K562 (cell line): ENCODE data around the gene MAN2B1. TPM values are rescaled to one million over a fixed set of nuclear protein-coding genes. Genes with fewer than 3 reads are reported as not detected.

ENCODE experiments used
- BMI1 ChIP-seq: fragments of 150-350 bp; IDR thresholded peaks from 2 replicates; pipeline ENCODE4 v1.6.1; 2014; ENCODE audit warnings: low read length
- CBFB ChIP-seq: sonication (generic); formaldehyde crosslinking; IDR thresholded peaks from 2 replicates; pipeline ENCODE4 v1.4.0; 2020; ENCODE audit warnings: mild to moderate bottlenecking, missing genetic modification reagents
- HDAC8 ChIP-seq: fragments of 450-650 bp; IDR thresholded peaks from 2 replicates; pipeline ENCODE4 v1.6.1; 2016; ENCODE audit warnings: mild to moderate bottlenecking, missing genetic modification characterization, moderate library complexity, missing compliant biosample characterization
- IRF2 ChIP-seq: sonication (generic); formaldehyde crosslinking; IDR thresholded peaks from 2 replicates; pipeline ENCODE4 v1.8.1; 2022; ENCODE audit warnings: mild to moderate bottlenecking, missing genetic modification reagents
- JUND ChIP-seq, 2 experiments: IDR thresholded peaks; 2 replicates in 1 of 2; 3 replicates in 1 of 2; pipeline ENCODE4 v1.6.1; 2011; ENCODE audit warnings: borderline replicate concordance in 2 of 2, low read depth in 2 of 2, low read length in 2 of 2, improper control_type of control experiment in 1 of 2, missing biosample characterization in 1 of 2, missing genetic modification characterization in 1 of 2, missing genetic modification reagents in 1 of 2
- MGA ChIP-seq: fragments of 450-650 bp; IDR thresholded peaks from 2 replicates; pipeline ENCODE4 v1.6.1; 2016; ENCODE audit warnings: mild to moderate bottlenecking, moderate library complexity
- MXD1 ChIP-seq: fragments of 250-450 bp; sonication (Bioruptor Pico); IDR thresholded peaks from 2 replicates; pipeline ENCODE4 v1.8.0; 2021; ENCODE audit warnings: borderline replicate concordance, mild to moderate bottlenecking, moderate library complexity; ENCODE audit not compliant: poor library complexity, severe bottlenecking
- NELFE ChIP-seq: IDR thresholded peaks from 2 replicates; pipeline ENCODE4 v1.6.1; 2011; ENCODE audit warnings: mild to moderate bottlenecking; ENCODE audit not compliant: insufficient read depth, insufficient read length
- PHF21A ChIP-seq: fragments of 450-650 bp; IDR thresholded peaks from 2 replicates; pipeline ENCODE4 v1.6.1; 2017; ENCODE audit warnings: low read depth, borderline replicate concordance
- ZNF184 ChIP-seq: sonication (generic); formaldehyde crosslinking; IDR thresholded peaks from 2 replicates; pipeline ENCODE4 v1.5.0; 2020; ENCODE audit warnings: missing genetic modification reagents
- ZNF764 ChIP-seq: fragments of 250-450 bp; sonication (Bioruptor Pico); IDR thresholded peaks from 2 replicates; pipeline ENCODE4 v1.4.0; 2020; ENCODE audit warnings: low read depth, mild to moderate bottlenecking, moderate library complexity
- polyA plus RNA-seq, 8 experiments: library from polyadenylated mRNA; depleted of rRNA in 4 of 8; stranded (reverse) in 5 of 8; unstranded in 3 of 8; fragments of >200 nt; fragmentation: Nextera tagmentation in 2 of 8; fragmentation: Illumina TruSeq in 1 of 8; extraction: Ambion mirVana in 2 of 8; extraction: Trizol in 1 of 8; gene quantifications; 2 replicates each; pipeline versions ENCODE4 v1.2.1 to v1.2.3, GENCODE V29; 2011 to 2014; ENCODE audit warnings: inconsistent platforms in 1 of 8, missing spikeins in 1 of 8
- total RNA-seq, 7 experiments: library from RNA; depleted of rRNA in 6 of 7; stranded (reverse); fragments of >200 nt in 6 of 7; fragmentation: Illumina TruSeq in 2 of 7; extraction: Trizol in 2 of 7; gene quantifications; 2 replicates each; pipeline versions ENCODE4 v1.2.1 to v1.2.3, GENCODE V29; 2011 to 2021; ENCODE audit warnings: low replicate concordance in 1 of 7

The MAN2B1 gene
- total and polyA plus RNA-seq, 9 of the 15 experiments (the other 6 are each of a cell fraction or from before 2014, with no cell fraction given): 0.59 to 33.8 (median 11.4) TPM

GRCh38 chr19:12681074-12681987, 14.8 kb upstream of the MAN2B1 start, which contains the start of gene DHPS (continued):
- TF ChIP-seq MGA (peak; percentile 93), JUND (IDR thresholded peaks at IDR 0.05; ENCODE audit: borderline replicate concordance, low read depth, low read length) (no peak), JUND (tag; IDR thresholded peaks at IDR 0.05; ENCODE audit: borderline replicate concordance, low read depth, low read length) (no peak; the same call in 2 of the 3 replicates), BMI1 (no peak), CBFB (CRISPR knock-in tag) (0 out of 2 replicates have a peak, but pooled peaks have one; percentile 55), NELFE (no peak), PHF21A (0 out of 2 replicates have a peak, but pooled peaks have one; percentile 41), ZNF184 (CRISPR knock-in tag) (no peak), MXD1 (no peak), ZNF764 (CRISPR knock-in tag) (no peak), HDAC8 (tag) (peak; percentile 80), IRF2 (CRISPR knock-in tag) (no peak)
